Measurements from ENCODE around the gene TTC33.
"Not testable (repeated sequence)": the region's sequence is repeated elsewhere in the genome, so short reads cannot be mapped to it uniquely, and the experiment has no call there.

TTC33 gene

DNA sequence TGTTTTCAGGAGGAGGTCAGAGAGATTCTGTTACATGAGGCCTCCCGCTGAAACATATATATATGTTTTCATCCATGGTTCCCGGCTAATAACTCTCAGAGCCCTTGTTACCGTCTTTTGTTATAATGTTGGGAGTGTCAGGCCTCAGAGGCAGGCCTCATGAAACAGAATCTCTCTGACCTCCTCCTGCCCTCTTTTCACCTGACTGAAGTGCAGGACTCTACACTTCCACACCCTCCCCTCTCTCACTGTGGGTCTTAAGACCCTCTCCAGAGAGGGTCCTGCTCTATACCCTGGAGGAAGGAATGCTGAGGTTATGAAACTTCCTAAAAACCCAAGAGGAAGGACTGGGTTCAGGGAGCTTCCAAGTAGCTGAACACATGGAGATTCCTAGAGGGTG lies 104.6 kb downstream of the TTC33 start:
- DNase-seq (ENCODE audit: low read depth, low spot score), result no peak
- Histone ChIP-seq H3K9me3 (ENCODE audit: low read depth, low read length) (no peaks in the 10 kb centered on the region), H3K36me3 (ENCODE audit: insufficient read depth, low read length) (no peaks in the 10 kb centered on the region), H3K4me3 (no peak overlapping the region), H3K9ac (ENCODE audit: insufficient read length) (no peak overlapping the region), H3K27ac (no peak overlapping the region)
- TF ChIP-seq EZH2 (IDR thresholded peaks at IDR 0.05) (no peak), FOXP2 (optimal IDR thresholded peaks at IDR 0.05; ENCODE audit: control extremely low read depth, extremely low read length, insufficient read depth) (no peak), POLR2AphosphoS5 (IDR thresholded peaks at IDR 0.05; ENCODE audit: borderline replicate concordance, low read depth, low read length) (no peak)

DNA sequence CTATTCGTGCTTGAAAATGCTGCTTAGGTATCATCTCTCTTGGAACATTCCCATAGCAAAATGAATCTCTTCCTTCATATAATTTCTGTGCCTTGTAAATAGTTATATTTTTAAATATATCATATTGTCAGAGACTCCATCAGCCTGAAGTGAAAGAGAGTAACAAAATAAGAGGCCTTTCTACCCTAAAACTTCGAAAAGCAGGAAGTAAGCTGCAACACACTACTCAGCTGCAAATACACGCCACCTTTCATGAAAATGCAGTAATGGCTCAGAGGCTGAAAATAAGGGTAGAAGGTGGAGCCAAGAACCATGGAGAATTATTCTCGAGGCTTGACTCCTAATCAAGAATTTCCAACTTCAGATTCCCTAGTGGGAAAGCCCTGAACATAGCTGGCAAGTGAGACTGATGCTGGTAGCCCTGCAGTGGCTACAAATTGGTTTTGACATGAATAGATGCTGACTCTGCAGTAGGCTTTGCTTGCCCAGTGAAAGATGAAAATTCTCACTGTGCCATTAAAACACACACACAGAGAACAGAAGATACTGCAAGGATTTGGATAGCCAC lies 106.2 kb downstream of the TTC33 start:
- no peak for TF ChIP-seq EZH2 (IDR thresholded peaks at IDR 0.05)
- no peak for TF ChIP-seq POLR2AphosphoS5 (IDR thresholded peaks at IDR 0.05; ENCODE audit: borderline replicate concordance, low read depth, low read length)
- no peak for TF ChIP-seq FOXP2 (optimal IDR thresholded peaks at IDR 0.05; ENCODE audit: control extremely low read depth, extremely low read length, insufficient read depth)
- no peak overlapping the region for H3K27ac ChIP-seq
- H3K9ac ChIP-seq (ENCODE audit: insufficient read length), result no peak overlapping the region
- H3K9me3 ChIP-seq (ENCODE audit: low read depth, low read length), result no peaks in the 10 kb centered on the region
- DNase-seq (ENCODE audit: low read depth, low spot score), result no peak
- H3K36me3 ChIP-seq (ENCODE audit: insufficient read depth, low read length), result no peaks in the 10 kb centered on the region
- no peak overlapping the region for H3K4me3 ChIP-seq

DNA sequence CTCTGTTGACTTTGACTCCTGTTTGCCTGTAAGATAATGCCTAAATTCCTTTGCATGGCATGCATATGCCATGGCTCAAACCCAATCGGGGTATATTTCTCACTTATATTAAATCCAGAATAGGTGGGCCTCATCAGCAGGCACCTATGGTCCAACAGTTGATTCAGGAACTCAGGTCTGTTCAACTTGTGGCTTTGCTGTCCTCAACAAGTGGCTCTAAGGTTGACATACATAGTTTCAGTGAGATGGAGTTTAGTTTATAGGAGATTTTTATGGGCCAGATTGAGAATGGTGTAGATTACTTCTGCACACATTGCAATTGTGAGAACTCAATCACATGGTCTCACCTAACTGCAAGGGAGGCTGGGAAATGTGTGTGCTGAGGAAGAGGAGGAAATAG lies 107.6 kb downstream of the TTC33 start:
- Histone ChIP-seq H3K9ac (ENCODE audit: insufficient read length) (no peak overlapping the region), H3K9me3 (ENCODE audit: low read depth, low read length) (no peaks in the 10 kb centered on the region), H3K27ac (no peak overlapping the region), H3K36me3 (ENCODE audit: insufficient read depth, low read length) (no peaks in the 10 kb centered on the region), H3K4me3 (no peak overlapping the region)
- no peak for DNase-seq (ENCODE audit: low read depth, low spot score)
- no peak for TF ChIP-seq FOXP2 (optimal IDR thresholded peaks at IDR 0.05; ENCODE audit: control extremely low read depth, extremely low read length, insufficient read depth)
- no peak for TF ChIP-seq EZH2 (IDR thresholded peaks at IDR 0.05)
- TF ChIP-seq POLR2AphosphoS5 (IDR thresholded peaks at IDR 0.05; ENCODE audit: borderline replicate concordance, low read depth, low read length), result no peak

DNA sequence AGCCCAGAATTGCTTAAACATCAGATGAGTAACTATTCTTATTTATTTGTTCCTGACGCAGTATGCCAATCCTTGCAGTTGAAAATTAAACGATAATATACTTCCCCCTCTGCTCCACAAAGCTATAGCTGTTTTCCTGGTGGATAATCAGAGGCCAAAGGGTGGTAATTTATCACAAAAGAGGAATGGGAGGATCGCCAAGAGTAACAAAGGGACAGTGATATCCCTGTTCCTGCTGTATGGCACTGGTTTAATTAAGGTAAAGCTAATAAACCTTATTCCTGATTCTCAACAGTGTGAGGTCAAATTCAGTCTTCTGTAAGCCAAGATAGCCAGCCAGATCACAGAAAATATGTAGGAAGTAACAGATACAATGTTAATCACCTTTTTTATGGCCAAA lies 109.5 kb downstream of the TTC33 start:
- TF ChIP-seq POLR2AphosphoS5 (IDR thresholded peaks at IDR 0.05; ENCODE audit: borderline replicate concordance, low read depth, low read length) (no peak), FOXP2 (optimal IDR thresholded peaks at IDR 0.05; ENCODE audit: control extremely low read depth, extremely low read length, insufficient read depth) (no peak), EZH2 (IDR thresholded peaks at IDR 0.05) (no peak)
- no peaks in the 10 kb centered on the region for H3K9me3 ChIP-seq (ENCODE audit: low read depth, low read length)
- no peak overlapping the region for H3K4me3 ChIP-seq
- no peak overlapping the region for H3K27ac ChIP-seq
- H3K36me3 ChIP-seq (ENCODE audit: insufficient read depth, low read length), result no peaks in the 10 kb centered on the region
- no peak overlapping the region for H3K9ac ChIP-seq (ENCODE audit: insufficient read length)
- no peak for DNase-seq (ENCODE audit: low read depth, low spot score)

DNA sequence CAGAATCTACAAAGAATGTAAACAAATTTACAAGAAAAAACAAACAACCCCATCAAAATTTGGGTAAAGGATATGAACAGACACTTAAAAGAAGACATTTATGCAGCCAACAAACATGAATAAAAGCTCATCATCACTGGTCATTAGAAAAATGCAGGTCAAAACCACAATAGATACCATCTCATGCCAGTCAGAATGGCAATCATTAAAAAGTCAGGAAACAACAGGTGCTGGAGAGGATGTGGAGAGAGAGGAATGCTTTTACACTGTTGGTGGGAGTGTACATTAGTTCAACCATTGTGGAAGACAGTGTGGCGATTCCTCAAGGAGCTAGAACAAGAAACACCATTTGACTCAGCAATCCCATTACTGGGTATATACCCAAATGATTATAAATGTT lies 116.2 kb downstream of the TTC33 start:
- not testable (repeated sequence) for DNase-seq (ENCODE audit: low read depth, low spot score); H3K9ac ChIP-seq (ENCODE audit: insufficient read length); H3K36me3 ChIP-seq (ENCODE audit: insufficient read depth, low read length); H3K4me3 ChIP-seq; H3K9me3 ChIP-seq (ENCODE audit: low read depth, low read length); H3K27ac ChIP-seq

DNA sequence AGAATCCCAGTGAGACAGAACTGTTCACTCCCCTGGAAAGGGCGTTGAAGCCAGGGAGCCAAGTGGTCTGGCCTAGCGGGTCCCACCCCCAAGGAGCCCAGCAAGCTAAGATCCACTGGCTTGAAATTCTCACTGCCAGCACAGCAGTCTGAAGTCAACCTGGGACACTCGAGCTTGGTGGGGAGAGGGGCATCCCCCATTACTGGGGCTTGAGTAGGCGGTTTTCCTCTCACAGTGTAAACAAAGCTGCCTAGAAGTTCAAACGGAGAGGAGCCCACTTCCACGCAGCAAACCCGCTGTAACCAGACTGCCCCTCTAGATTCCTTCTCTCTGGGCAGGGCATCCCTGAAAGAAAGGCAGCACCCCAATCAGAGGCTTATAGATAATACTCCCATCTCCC lies 121.2 kb downstream of the TTC33 start:
- H3K4me3 ChIP-seq, result no peak overlapping the region
- no peaks in the 10 kb centered on the region for H3K9me3 ChIP-seq (ENCODE audit: low read depth, low read length)
- DNase-seq (ENCODE audit: low read depth, low spot score), result no peak
- no peak overlapping the region for H3K9ac ChIP-seq (ENCODE audit: insufficient read length)
- H3K36me3 ChIP-seq (ENCODE audit: insufficient read depth, low read length), result no peaks in the 10 kb centered on the region
- TF ChIP-seq FOXP2 (optimal IDR thresholded peaks at IDR 0.05; ENCODE audit: control extremely low read depth, extremely low read length, insufficient read depth) (no peak), POLR2AphosphoS5 (IDR thresholded peaks at IDR 0.05; ENCODE audit: borderline replicate concordance, low read depth, low read length) (no peak), EZH2 (IDR thresholded peaks at IDR 0.05) (no peak)
- no peak overlapping the region for H3K27ac ChIP-seq

DNA sequence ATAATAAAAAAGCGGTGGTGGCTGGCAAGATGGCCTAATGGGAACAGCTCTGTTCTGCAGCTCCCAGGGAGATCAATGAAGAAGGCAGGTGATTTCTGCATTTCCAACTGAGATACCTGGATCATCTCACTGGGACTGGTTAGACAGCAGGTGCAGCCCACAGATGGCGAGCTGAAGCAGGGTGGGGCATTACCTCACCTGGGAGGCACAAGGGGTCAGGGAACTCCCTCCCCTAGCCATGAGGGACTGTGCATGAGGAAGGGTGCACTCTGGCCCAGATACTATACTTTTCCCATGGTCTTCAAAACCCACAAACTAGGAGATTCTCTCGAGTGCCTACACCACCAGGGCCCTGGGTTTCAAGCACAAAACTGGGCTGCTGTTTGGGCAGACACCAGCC lies 121.6 kb downstream of the TTC33 start:
- no peak for DNase-seq (ENCODE audit: low read depth, low spot score)
- no peaks in the 10 kb centered on the region for H3K9me3 ChIP-seq (ENCODE audit: low read depth, low read length)
- TF ChIP-seq POLR2AphosphoS5 (IDR thresholded peaks at IDR 0.05; ENCODE audit: borderline replicate concordance, low read depth, low read length) (no peak), EZH2 (IDR thresholded peaks at IDR 0.05) (no peak), FOXP2 (optimal IDR thresholded peaks at IDR 0.05; ENCODE audit: control extremely low read depth, extremely low read length, insufficient read depth) (no peak)
- H3K36me3 ChIP-seq (ENCODE audit: insufficient read depth, low read length), result no peaks in the 10 kb centered on the region
- no peak overlapping the region for H3K9ac ChIP-seq (ENCODE audit: insufficient read length)
- no peak overlapping the region for H3K27ac ChIP-seq
- no peak overlapping the region for H3K4me3 ChIP-seq

DNA sequence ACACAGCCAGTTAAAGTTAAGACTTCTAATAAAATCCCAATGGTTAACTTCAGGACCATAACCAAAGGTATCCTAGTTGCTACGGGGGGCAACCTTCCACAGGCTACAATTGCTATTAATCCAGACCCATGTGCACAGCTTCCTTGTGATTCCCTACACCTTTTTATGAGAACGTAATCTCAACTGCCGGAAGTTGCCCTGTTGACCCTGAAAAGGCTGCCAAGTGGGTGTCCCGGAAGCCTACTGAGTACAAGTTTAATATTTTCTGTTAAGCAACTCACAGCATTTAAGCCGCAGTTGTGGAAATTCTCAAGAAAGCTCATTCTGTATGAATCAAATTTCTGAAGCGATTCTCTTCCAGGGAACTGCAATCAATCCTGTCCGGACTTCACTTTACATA lies 124.5 kb downstream of the TTC33 start:
- Histone ChIP-seq H3K9ac (ENCODE audit: insufficient read length) (no peak overlapping the region), H3K36me3 (ENCODE audit: insufficient read depth, low read length) (no peaks in the 10 kb centered on the region), H3K27ac (no peak overlapping the region), H3K4me3 (no peak overlapping the region), H3K9me3 (ENCODE audit: low read depth, low read length) (no peaks in the 10 kb centered on the region)
- no peak for DNase-seq (ENCODE audit: low read depth, low spot score)
- TF ChIP-seq FOXP2 (optimal IDR thresholded peaks at IDR 0.05; ENCODE audit: control extremely low read depth, extremely low read length, insufficient read depth) (no peak), POLR2AphosphoS5 (IDR thresholded peaks at IDR 0.05; ENCODE audit: borderline replicate concordance, low read depth, low read length) (no peak)

DNA sequence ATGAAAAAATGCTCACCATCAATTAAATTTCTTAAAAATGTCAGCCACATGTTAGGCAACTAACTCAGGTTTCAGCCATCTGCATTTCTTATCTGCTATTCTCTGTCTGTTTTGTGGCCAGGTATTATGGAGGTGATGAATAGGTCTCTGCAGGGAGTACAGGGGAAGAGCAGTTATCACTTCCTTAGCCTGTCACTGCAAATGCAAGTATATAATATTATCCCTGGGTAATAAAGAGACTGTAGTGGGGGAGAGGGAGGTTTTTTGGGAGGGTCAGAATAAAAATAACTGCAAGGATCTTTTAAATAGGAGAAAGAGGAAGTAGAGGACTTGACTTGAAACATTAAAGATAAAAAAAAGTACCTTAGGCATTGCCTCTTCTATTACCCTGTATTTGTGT lies 125.6 kb downstream of the TTC33 start:
- Histone ChIP-seq H3K36me3 (ENCODE audit: insufficient read depth, low read length) (no peaks in the 10 kb centered on the region), H3K4me3 (no peak overlapping the region), H3K9ac (ENCODE audit: insufficient read length) (no peak overlapping the region), H3K9me3 (ENCODE audit: low read depth, low read length) (no peaks in the 10 kb centered on the region), H3K27ac (no peak overlapping the region)
- DNase-seq (ENCODE audit: low read depth, low spot score), result no peak
- no peak for TF ChIP-seq FOXP2 (optimal IDR thresholded peaks at IDR 0.05; ENCODE audit: control extremely low read depth, extremely low read length, insufficient read depth)
- TF ChIP-seq POLR2AphosphoS5 (IDR thresholded peaks at IDR 0.05; ENCODE audit: borderline replicate concordance, low read depth, low read length), result no peak
- TF ChIP-seq EZH2 (IDR thresholded peaks at IDR 0.05), result no peak

Data from SK-N-MC (cell line).